Stimulated activated CD4-positive, alpha-beta T cell treated with anti-CD3 and anti-CD28 coated beads, Interleukin-2, amount 100 ng/mL, for 4 hours (primary cell): ENCODE data around the gene MIA2.
"Not testable (repeated sequence)": the region's sequence is repeated elsewhere in the genome, so short reads cannot be mapped to it uniquely, and the experiment has no call there.

Experiments
- DNase-seq: peaks from one replicate; pipeline ENCODE4 v3.0.0-alpha.2; 2020; ENCODE audit warnings: low read depth

MIA2 gene

GRCh38 chr14:39268393-39268792 lies 34.7 kb downstream of the MIA2 start:
- no peak for DNase-seq

- DNase-seq, result no peak
Observed at GRCh38 chr14:39272918-39273317, 39.2 kb downstream of the MIA2 start.

GRCh38 chr14:39275395-39275794 lies 41.7 kb downstream of the MIA2 start:
- DNase-seq, result no peak

GRCh38 chr14:39276005-39276404 lies 42.3 kb downstream of the MIA2 start:
- DNase-seq, result no peak

- DNase-seq, result no peak
Observed at GRCh38 chr14:39276579-39277114, 42.9 kb downstream of the MIA2 start.

- DNase-seq, result no peak
Observed at GRCh38 chr14:39279515-39279914, 45.8 kb downstream of the MIA2 start.

- DNase-seq, result not testable (repeated sequence)
Observed at GRCh38 chr14:39280678-39281077, 47.0 kb downstream of the MIA2 start.

- no peak for DNase-seq
Observed at GRCh38 chr14:39289523-39289922, 55.8 kb downstream of the MIA2 start.

GRCh38 chr14:39291701-39292100 lies 58.0 kb downstream of the MIA2 start:
- DNase-seq, result no peak

GRCh38 chr14:39293629-39294028 lies 59.9 kb downstream of the MIA2 start:
- DNase-seq, result no peak

GRCh38 chr14:39300389-39300788 lies 66.7 kb downstream of the MIA2 start:
- DNase-seq, result not testable (repeated sequence)

GRCh38 chr14:39302124-39302810 lies 68.6 kb downstream of the MIA2 start:
- no peak for DNase-seq

GRCh38 chr14:39303115-39303514 lies 69.4 kb downstream of the MIA2 start:
- no peak for DNase-seq

GRCh38 chr14:39307815-39308214 lies 74.1 kb downstream of the MIA2 start:
- DNase-seq, result no peak

- no peak for DNase-seq
Observed at GRCh38 chr14:39310051-39310450, 76.3 kb downstream of the MIA2 start.

- no peak for DNase-seq
Observed at GRCh38 chr14:39315859-39316444, 82.2 kb downstream of the MIA2 start.

- DNase-seq, result no peak
Observed at GRCh38 chr14:39316830-39317553, 83.3 kb downstream of the MIA2 start.

- DNase-seq, result no peak
Observed at GRCh38 chr14:39318574-39318973, 84.9 kb downstream of the MIA2 start.

- DNase-seq, result no peak
Observed at GRCh38 chr14:39319381-39319780, 85.7 kb downstream of the MIA2 start.

- no peak for DNase-seq
Observed at GRCh38 chr14:39320318-39320717, 86.6 kb downstream of the MIA2 start.

- DNase-seq, result no peak
Observed at GRCh38 chr14:39322807-39323206, 89.1 kb downstream of the MIA2 start.

GRCh38 chr14:39324097-39324496 lies 90.4 kb downstream of the MIA2 start:
- no peak for DNase-seq

GRCh38 chr14:39339003-39339402 lies 105.3 kb downstream of the MIA2 start:
- no peak for DNase-seq
